Transverse colon (tissue), 4 donors: ENCODE data around the gene CLEC2B. TPM values are rescaled to one million over a fixed set of nuclear protein-coding genes. Genes with fewer than 3 reads are reported as not detected.
A peak's percentile ranks its signal among the peaks of the same experiment; 100 is the strongest.

ENCODE experiments used
- DNase-seq: peaks from one replicate; pipeline ENCODE4 v3.0.0-alpha.2; 2019
- H3K27ac ChIP-seq, 4 donors: fragments of 200-600 bp; sonication (generic); 2 replicates each; pipeline ENCODE4 v1.5.1; 2016 to 2018; ENCODE audit warnings: inconsistent platforms in 4 of 4
- H3K27me3 ChIP-seq: fragments of 200-600 bp; sonication (generic); 2 replicates; pipeline ENCODE4 v1.5.1; 2017; ENCODE audit warnings: inconsistent platforms
- H3K36me3 ChIP-seq, 4 donors: fragments of 200-600 bp; sonication (generic); 2 replicates each; pipeline ENCODE4 v1.5.1; 2017 to 2019; ENCODE audit warnings: inconsistent platforms in 4 of 4
- H3K4me1 ChIP-seq, 4 donors: fragments of 200-600 bp; sonication (generic); 2 replicates each; pipeline ENCODE4 v1.5.1; 2017 to 2020; ENCODE audit warnings: inconsistent platforms in 4 of 4
- H3K4me3 ChIP-seq, 4 donors: fragments of 200-600 bp; sonication (generic); 1 replicate in 1 of 4; 2 replicates in 3 of 4; pipeline versions ENCODE4 v1.5.1 to v1.6.1; 2017 to 2019; ENCODE audit warnings: inconsistent platforms in 4 of 4
- H3K9me3 ChIP-seq, 2 donors: fragments of 200-600 bp; sonication (generic); 2 replicates each; pipeline ENCODE4 v1.5.1; 2017 to 2019; ENCODE audit warnings: inconsistent platforms in 2 of 2
- CTCF ChIP-seq, 5 experiments: fragments of 200-600 bp in 3 of 5; fragments of 450-650 bp in 2 of 5; sonication (generic) in 3 of 5; IDR thresholded peaks; 1 replicate in 2 of 5; 2 replicates in 3 of 5; pipeline ENCODE4 v1.5.1; 2016 to 2017; ENCODE audit warnings: antibody characterized with exemption in 5 of 5, inconsistent platforms in 3 of 5, mild to moderate bottlenecking in 2 of 5, moderate library complexity in 1 of 5
- EP300 ChIP-seq: sonication (generic); formaldehyde crosslinking; IDR thresholded peaks from one replicate; pipeline ENCODE4 v1.6.1; 2017; ENCODE audit warnings: antibody characterized with exemption, low read depth
- POLR2A ChIP-seq: fragments of 450-650 bp; IDR thresholded peaks from one replicate; pipeline ENCODE4 v1.6.1; 2016; ENCODE audit warnings: antibody characterized with exemption, mild to moderate bottlenecking, moderate library complexity
- POLR2AphosphoS5 ChIP-seq, 3 donors: sonication (generic); formaldehyde crosslinking; IDR thresholded peaks; one replicate each; pipeline ENCODE4 v1.6.1; 2016; ENCODE audit warnings: antibody characterized with exemption in 3 of 3
- WGBS, 2 donors: methylation state at CpG; one replicate each; pipeline ENCODE4 v1.1.5; 2018; ENCODE audit warnings: low coverage in 1 of 2; 5-methylcytosine and 5-hydroxymethylcytosine counted together
- in situ Hi-C, 4 donors: fragments of 200-750 bp; cut with MboI; loops; one replicate each; pipeline versions ENCODE4 v1.15.0 to v1.15.1; 2017; ENCODE audit warnings: low sequenced_read_pairs in 3 of 4, low pct_ligation_motif_present in 1 of 4, low pct_unique_long_range_greater_than_20kb in 1 of 4
- intact Hi-C: fragments of 100-400 bp; cut with DNase I; formaldehyde crosslinking; loops from one replicate; pipeline ENCODE4 v1.15.1; 2023; ENCODE audit warnings: low total_unique reads
- total RNA-seq, 4 donors: library from RNA; depleted of rRNA; stranded (reverse); fragments of >200 nt; gene quantifications; one replicate each; pipeline ENCODE4 v1.1.0, GENCODE V29; 2016

The CLEC2B gene
- total RNA-seq, 4 donors from 2014 or later: 4.8 to 11.7 TPM; not detected in 2

- DNase-seq: no peak
- Histone ChIP-seq H3K27me3 (no peaks in the 10 kb centered on the region), H3K9me3 (peaks cover 13 to 19% of the 10 kb centered on the region in 2 donors), H3K36me3 (no peaks in the 10 kb centered on the region), H3K4me3 (no peak overlapping the region), H3K4me1 (no peaks in the 10 kb centered on the region), H3K27ac (no peak overlapping the region)
- WGBS, 2 donors: 76 to 92% methylated on average over 4 of the region's 4 CpGs
- in situ Hi-C loops: no loop called here
- no peak for TF ChIP-seq POLR2A
- TF ChIP-seq POLR2AphosphoS5 (IDR thresholded peaks at IDR 0.05): no peak
- TF ChIP-seq EP300: no peak
- no peak for TF ChIP-seq CTCF (IDR thresholded peaks at IDR 0.05)
- intact Hi-C loops: no loop called here
Observed at GRCh38 chr12:9908350-9908749, 39.2 kb upstream of the CLEC2B start.

GRCh38 chr12:9907769-9908168 lies 38.6 kb upstream of the CLEC2B start:
- 83 to 90% methylated on average over 5 to 7 of the region's 7 CpGs for WGBS, 2 donors
- no peaks in the 10 kb centered on the region for H3K36me3 ChIP-seq
- H3K4me3 ChIP-seq: no peak overlapping the region
- DNase-seq: no peak
- no peaks in the 10 kb centered on the region for H3K4me1 ChIP-seq
- in situ Hi-C loops (no loop called here), intact Hi-C loops (no loop called here)
- H3K27ac ChIP-seq: no peak overlapping the region
- no peaks in the 10 kb centered on the region for H3K27me3 ChIP-seq
- no peak for TF ChIP-seq EP300
- TF ChIP-seq POLR2AphosphoS5 (IDR thresholded peaks at IDR 0.05): no peak
- no peak for TF ChIP-seq POLR2A
- TF ChIP-seq CTCF (IDR thresholded peaks at IDR 0.05): no peak
- H3K9me3 ChIP-seq: peaks cover 13 to 19% of the 10 kb centered on the region in 2 donors

- in situ Hi-C loops: no loop called here
- no peaks in the 10 kb centered on the region for H3K36me3 ChIP-seq
- no peaks in the 10 kb centered on the region for H3K4me1 ChIP-seq
- no peak overlapping the region for H3K27ac ChIP-seq
- H3K27me3 ChIP-seq: no peaks in the 10 kb centered on the region
- TF ChIP-seq POLR2AphosphoS5 (IDR thresholded peaks at IDR 0.05) (no peak), CTCF (IDR thresholded peaks at IDR 0.05) (no peak), EP300 (no peak), POLR2A (no peak)
- WGBS, 2 donors: 68% methylated on average over 2 of the region's 2 CpGs; no CpG with 5 or more reads in 1 of the 2 donors
- intact Hi-C loops: no loop called here
- DNase-seq: peak; percentile 9
- peaks cover 13 to 19% of the 10 kb centered on the region in 2 donors for H3K9me3 ChIP-seq
- no peak overlapping the region for H3K4me3 ChIP-seq
Observed at GRCh38 chr12:9906873-9907272, 37.7 kb upstream of the CLEC2B start.

GRCh38 chr12:9902539-9903228 lies 33.5 kb upstream of the CLEC2B start:
- no peak for DNase-seq
- Histone ChIP-seq H3K4me3 (no peak overlapping the region), H3K9me3 (peaks cover 0 to 3% of the 10 kb centered on the region in 2 donors), H3K36me3 (no peaks in the 10 kb centered on the region), H3K27ac (no peak overlapping the region), H3K4me1 (no peaks in the 10 kb centered on the region), H3K27me3 (no peaks in the 10 kb centered on the region)
- WGBS, 2 donors: 79 to 87% methylated on average over 5 to 7 of the region's 7 CpGs
- intact Hi-C loops: no loop called here
- TF ChIP-seq POLR2A (no peak), CTCF (IDR thresholded peaks at IDR 0.05) (no peak), EP300 (no peak), POLR2AphosphoS5 (IDR thresholded peaks at IDR 0.05) (no peak)
- in situ Hi-C loops: no loop called here
